Tibial nerve (tissue), 4 donors: ENCODE measurements around the gene DDAH1.

ENCODE experiments used
- CTCF ChIP-seq, 5 experiments: fragments of 200-600 bp in 3 of 5; fragments of 450-650 bp in 2 of 5; sonication (generic) in 3 of 5; IDR thresholded peaks; one replicate each; pipeline ENCODE4 v1.5.1; 2016 to 2019; ENCODE audit warnings: antibody characterized with exemption in 5 of 5, mild to moderate bottlenecking in 3 of 5, moderate library complexity in 2 of 5
- EP300 ChIP-seq, 2 donors: sonication (generic); formaldehyde crosslinking; IDR thresholded peaks; one replicate each; pipeline ENCODE4 v1.6.1; 2017; ENCODE audit warnings: antibody characterized with exemption in 2 of 2, mild to moderate bottlenecking in 1 of 2
- POLR2A ChIP-seq, 2 donors: fragments of 450-650 bp; IDR thresholded peaks; one replicate each; pipeline ENCODE4 v1.6.1; 2017; ENCODE audit warnings: antibody characterized with exemption in 2 of 2, mild to moderate bottlenecking in 2 of 2, moderate library complexity in 2 of 2

DNA sequence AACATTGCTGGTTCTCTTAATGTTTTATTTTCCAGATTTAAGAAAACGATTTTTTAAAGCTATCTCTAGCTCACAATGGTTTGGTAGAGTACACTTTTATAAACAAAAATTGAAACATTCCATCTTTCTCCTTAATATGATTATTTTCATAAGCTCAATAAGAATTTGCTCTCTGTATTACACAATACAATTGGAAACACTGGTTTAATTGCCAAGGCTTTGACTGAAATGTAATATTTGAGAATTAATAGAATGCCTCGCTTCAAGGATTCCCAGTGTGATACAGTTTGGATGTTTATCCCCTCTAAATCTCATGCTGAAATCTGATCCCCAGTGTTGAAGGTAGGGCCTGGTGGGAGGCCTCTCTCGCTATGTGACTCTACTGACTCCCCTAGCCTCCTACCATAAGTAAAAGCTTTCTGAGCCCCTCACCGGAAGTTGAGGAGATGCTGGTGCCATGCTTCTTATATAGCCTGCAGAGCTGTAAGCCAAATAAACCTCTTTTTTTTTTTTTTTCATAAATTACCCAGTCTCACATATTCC is 67.4 kb downstream of the DDAH1 start:
- TF ChIP-seq CTCF (IDR thresholded peaks at IDR 0.05) (no peak), POLR2A (IDR thresholded peaks at IDR 0.05) (no peak), EP300 (IDR thresholded peaks at IDR 0.05) (no peak)
